H1 (cell line): Measurements from ENCODE around the gene BRSK2. TPM values are rescaled to one million over a fixed set of nuclear protein-coding genes. Genes with fewer than 3 reads are reported as not detected.

ENCODE experiments used
- CTCF ChIA-PET: fragments of 300-600 bp; sonication (Branson Sonifier 250); formaldehyde crosslinking; loops from one replicate; lab custom pipeline; 2021; ENCODE audit not compliant: partially characterized antibody; lab: Charles Lee
- POLR2A ChIA-PET: fragments of 300-600 bp; sonication (Branson Sonifier 250); formaldehyde crosslinking; loops from one replicate; lab custom pipeline; 2021; ENCODE audit warnings: inconsistent platforms; ENCODE audit not compliant: partially characterized antibody; lab: Charles Lee
- DNase-seq, 2 experiments: peaks; one replicate each; pipeline versions ENCODE4 v3.0.0 to v3.0.0-alpha.2; 2010 to 2022; ENCODE audit warnings: low spot score in 2 of 2, low read depth in 1 of 2, mixed read lengths in 1 of 2
- FAIRE-seq: peaks from 2 replicates; lab custom pipeline; 2011; peaks lifted over from hg19 to GRCh38; lab: Jason Lieb, UNC
- H2AFZ ChIP-seq: 2 replicates; pipeline ENCODE4 v1.8.1; 2012; ENCODE audit warnings: low read length, inconsistent platforms
- H2AK5ac ChIP-seq: 2 replicates; pipeline ENCODE4 v1.6.1; 2013; ENCODE audit warnings: low read depth, low read length
- H2BK120ac ChIP-seq: replicated peaks from 2 replicates; pipeline ENCODE3; 2013; ENCODE audit warnings: low read depth, low read length, inconsistent platforms
- H2BK12ac ChIP-seq: 2 replicates; pipeline ENCODE4 v1.6.1; 2013; ENCODE audit warnings: low read depth, low read length
- H2BK15ac ChIP-seq: 2 replicates; pipeline ENCODE4 v1.6.1; 2013; ENCODE audit warnings: low read length
- H2BK20ac ChIP-seq: 2 replicates; pipeline ENCODE4 v1.6.1; 2013; ENCODE audit warnings: low read length
- H2BK5ac ChIP-seq: 2 replicates; pipeline ENCODE4 v1.6.1; 2013; ENCODE audit warnings: low read depth, low read length
- H3K14ac ChIP-seq: 2 replicates; pipeline ENCODE4 v1.6.1; 2013; ENCODE audit warnings: inconsistent platforms; ENCODE audit not compliant: insufficient read length
- H3K18ac ChIP-seq: 2 replicates; pipeline ENCODE4 v1.6.1; 2013; ENCODE audit warnings: low read length; ENCODE audit errors: extremely low read depth
- H3K23ac ChIP-seq: 2 replicates; pipeline ENCODE4 v1.6.1; 2013; ENCODE audit warnings: inconsistent platforms; ENCODE audit not compliant: insufficient read length
- H3K23me2 ChIP-seq: 2 replicates; pipeline ENCODE4 v1.6.1; 2013; ENCODE audit warnings: low read depth, low read length
- H3K27ac ChIP-seq: 2 replicates; pipeline ENCODE4 v1.6.1; 2011; ENCODE audit warnings: low read depth, low read length, inconsistent platforms
- H3K27me3 ChIP-seq, 4 experiments: replicated peaks in 1 of 4; 1 replicate in 1 of 4; 2 replicates in 3 of 4; pipeline versions ENCODE4 v1.6.1 to v1.8.1; 2011 to 2013; ENCODE audit warnings: low read length in 3 of 4, mild to moderate bottlenecking in 3 of 4, inconsistent platforms in 2 of 4, mixed read lengths in 2 of 4, moderate library complexity in 1 of 4; ENCODE audit not compliant: control insufficient read depth in 3 of 4, insufficient read depth in 3 of 4; ENCODE audit errors: extremely low read depth in 1 of 4
- H3K36me3 ChIP-seq, 4 experiments: 2 replicates each; pipeline versions ENCODE4 v1.6.1 to v1.8.1; 2011 to 2013; ENCODE audit warnings: mild to moderate bottlenecking in 4 of 4, low read length in 3 of 4, moderate library complexity in 2 of 4, control low read depth in 1 of 4, inconsistent platforms in 1 of 4; ENCODE audit not compliant: insufficient read depth in 4 of 4, control insufficient read depth in 2 of 4
- H3K4ac ChIP-seq: replicated peaks from 2 replicates; pipeline ENCODE3; 2013; ENCODE audit warnings: low read length, low read depth, mixed read lengths, inconsistent platforms; ENCODE audit not compliant: insufficient read length
- H3K4me1 ChIP-seq, 4 experiments: replicated peaks in 1 of 4; 1 replicate in 1 of 4; 2 replicates in 3 of 4; pipeline versions ENCODE4 v1.6.1 to v1.8.1; 2011 to 2013; ENCODE audit warnings: low read length in 3 of 4, inconsistent platforms in 2 of 4, mixed read lengths in 1 of 4; ENCODE audit not compliant: insufficient read depth in 4 of 4, control insufficient read depth in 3 of 4
- H3K4me2 ChIP-seq, 2 experiments: 2 replicates each; pipeline versions ENCODE4 v1.6.1 to v1.8.1; 2011 to 2013; ENCODE audit warnings: low read depth in 2 of 2, low read length in 2 of 2, control low read depth in 1 of 2, inconsistent platforms in 1 of 2, mild to moderate bottlenecking in 1 of 2; ENCODE audit not compliant: insufficient read depth in 1 of 2
- H3K4me3 ChIP-seq, 4 experiments: fragments of 200-600, 300-600 bp in 1 of 4; sonication (generic), shearing (Covaris generic), sonication (Bioruptor Twin) in 1 of 4; 2 replicates each; pipeline versions ENCODE4 v1.5.1 to v1.8.1; 2011 to 2016; ENCODE audit warnings: low read length in 4 of 4, low read depth in 3 of 4, control low read depth in 2 of 4, inconsistent platforms in 2 of 4, mild to moderate bottlenecking in 2 of 4, mixed read lengths in 1 of 4, moderate library complexity in 1 of 4; ENCODE audit not compliant: insufficient read depth in 2 of 4; ENCODE audit errors: extremely low read depth in 1 of 4
- H3K56ac ChIP-seq: replicated peaks from 2 replicates; pipeline ENCODE3; 2013; ENCODE audit warnings: low read depth, mild to moderate bottlenecking, mixed read lengths, low read length, inconsistent platforms; ENCODE audit not compliant: insufficient read length
- H3K79me1 ChIP-seq: 2 replicates; pipeline ENCODE4 v1.6.1; 2013; ENCODE audit warnings: low read depth, low read length, control low read depth
- H3K79me2 ChIP-seq, 2 experiments: 2 replicates each; pipeline versions ENCODE4 v1.6.1 to v1.8.1; 2012 to 2013; ENCODE audit warnings: low read length in 2 of 2, mild to moderate bottlenecking in 2 of 2, inconsistent platforms in 1 of 2; ENCODE audit not compliant: insufficient read depth in 2 of 2, control insufficient read depth in 1 of 2
- H3K9ac ChIP-seq, 4 experiments: replicated peaks in 1 of 4; 1 replicate in 1 of 4; 2 replicates in 3 of 4; pipeline versions ENCODE4 v1.6.1 to v1.8.1; 2011 to 2013; ENCODE audit warnings: low read depth in 3 of 4, low read length in 3 of 4, control low read depth in 2 of 4, mild to moderate bottlenecking in 2 of 4, moderate library complexity in 2 of 4, inconsistent platforms in 1 of 4; ENCODE audit errors: extremely low read depth in 1 of 4
- H3K9me3 ChIP-seq, 2 experiments: 2 replicates each; pipeline versions ENCODE4 v1.6.1 to v1.8.1; 2012 to 2013; ENCODE audit warnings: mild to moderate bottlenecking in 2 of 2, moderate library complexity in 2 of 2, control low read depth in 1 of 2, inconsistent platforms in 1 of 2, low read depth in 1 of 2, low read length in 1 of 2, mixed read lengths in 1 of 2; ENCODE audit not compliant: insufficient read depth in 2 of 2
- H4K20me1 ChIP-seq, 2 experiments: replicated peaks in 1 of 2; 2 replicates each; pipeline versions ENCODE3 to v1.8.1; 2011 to 2013; ENCODE audit warnings: inconsistent platforms in 2 of 2, low read length in 2 of 2, mild to moderate bottlenecking in 1 of 2; ENCODE audit not compliant: insufficient read depth in 2 of 2, control insufficient read depth in 1 of 2
- H4K5ac ChIP-seq: 2 replicates; pipeline ENCODE4 v1.6.1; 2013; ENCODE audit warnings: low read length, low read depth, mixed read lengths, inconsistent platforms; ENCODE audit not compliant: insufficient read length
- H4K8ac ChIP-seq: 2 replicates; pipeline ENCODE4 v1.8.0; 2013; ENCODE audit warnings: mild to moderate bottlenecking, moderate library complexity, low read length, inconsistent platforms; ENCODE audit not compliant: insufficient read depth; ENCODE audit errors: extremely low read depth
- H4K91ac ChIP-seq: replicated peaks from 2 replicates; pipeline ENCODE3; 2013; ENCODE audit warnings: low read length, mixed read lengths, inconsistent platforms; ENCODE audit not compliant: insufficient read length
- CREB1 ChIP-seq: IDR thresholded peaks from 2 replicates; pipeline ENCODE4 v1.6.1; 2012; ENCODE audit warnings: inconsistent platforms
- CTBP2 ChIP-seq: IDR thresholded peaks from 2 replicates; pipeline ENCODE4 v1.7.0; 2011; ENCODE audit warnings: borderline replicate concordance, mild to moderate bottlenecking, moderate library complexity, mixed read lengths, low read length; ENCODE audit not compliant: insufficient read depth, insufficient read length
- EZH2 ChIP-seq: fragments of 200-600 bp; sonication (generic); IDR thresholded peaks from 2 replicates; pipeline ENCODE4 v1.7.1; 2012; ENCODE audit warnings: low read depth, mild to moderate bottlenecking, moderate library complexity, low read length, inconsistent platforms; ENCODE audit not compliant: severe bottlenecking
- HDAC2 ChIP-seq, 2 experiments: fragments of 300-600 bp in 1 of 2; sonication (generic) in 1 of 2; IDR thresholded peaks; 2 replicates each; pipeline ENCODE4 v1.6.1; 2011 to 2012; ENCODE audit warnings: low read depth in 2 of 2, low read length in 2 of 2, mild to moderate bottlenecking in 2 of 2, moderate library complexity in 2 of 2, borderline replicate concordance in 1 of 2, inconsistent platforms in 1 of 2
- KDM4A ChIP-seq: IDR thresholded peaks from one replicate; pipeline ENCODE4 v1.7.1; 2012; ENCODE audit warnings: low read depth, mild to moderate bottlenecking, moderate library complexity, low read length, inconsistent platforms; ENCODE audit not compliant: severe bottlenecking
- MAFK ChIP-seq: IDR thresholded peaks from 2 replicates; pipeline ENCODE4 v1.6.1; 2012; ENCODE audit warnings: low read depth, mild to moderate bottlenecking, improper control_type of control experiment, low read length
- NRF1 ChIP-seq: IDR thresholded peaks from 2 replicates; pipeline ENCODE4 v1.6.1; 2011; ENCODE audit warnings: mild to moderate bottlenecking, low read depth, low read length, improper control_type of control experiment
- SIN3A ChIP-seq, 2 experiments: IDR thresholded peaks in 1 of 2; conservative IDR thresholded peaks in 1 of 2; 2 replicates each; pipeline ENCODE4 v1.6.1; 2011 to 2012; ENCODE audit warnings: low read length in 2 of 2, improper control_type of control experiment in 1 of 2, low read depth in 1 of 2, mild to moderate bottlenecking in 1 of 2
- ZNF274 ChIP-seq: IDR thresholded peaks from 2 replicates; pipeline ENCODE4 v1.7.0; 2012; ENCODE audit warnings: low read length, borderline replicate concordance; ENCODE audit errors: extremely low read depth
- WGBS, 2 experiments: shearing (Covaris generic) in 1 of 2; methylation state at CpG; one replicate each; pipeline versions ENCODE4 v1.1.6 to v1.1.7; 2013 to 2015; ENCODE audit warnings: low lambda C conversion rate in 2 of 2, mixed read lengths in 2 of 2, inconsistent platforms in 1 of 2, low coverage in 1 of 2, missing lambda C conversion rate in 1 of 2; ENCODE audit not compliant: insufficient replicate concordance in 2 of 2, insufficient coverage in 1 of 2, insufficient read length in 1 of 2; ENCODE audit errors: extremely low coverage in 1 of 2, missing lambda C conversion rate in 1 of 2; 5-methylcytosine and 5-hydroxymethylcytosine counted together
- polyA plus RNA-seq, 7 experiments: library from polyadenylated mRNA; depleted of rRNA in 3 of 7; stranded (reverse) in 5 of 7; unstranded in 2 of 7; fragments of >200 nt in 5 of 7; fragments of 200-250 nt in 2 of 7; gene quantifications; 1 replicate in 5 of 7; 2 replicates in 1 of 7; 4 replicates in 1 of 7; pipeline versions ENCODE4 v1.2.1 to v1.2.3, GENCODE V29; 2011 to 2013; ENCODE audit warnings: missing spikeins in 2 of 7, mixed read lengths in 2 of 7
- total RNA-seq: library from RNA; stranded (reverse); fragmentation: NEBNext Ultra II Directional; extraction: Animal tissue kit (Norgen Biotek cat#: 25700); gene quantifications from 2 replicates; pipeline ENCODE4 v1.2.1, GENCODE V29; 2021
- TF ChIP-seq, protein P1 (sequence below), 3 experiments: IDR thresholded peaks; 1 replicate in 2 of 3; 2 replicates in 1 of 3; pipeline versions ENCODE4 v1.5.1 to v1.6.1; 2011; ENCODE audit warnings: low read length in 3 of 3, mild to moderate bottlenecking in 3 of 3, inconsistent platforms in 2 of 3, low read depth in 1 of 3, moderate library complexity in 1 of 3; ENCODE audit not compliant: insufficient read depth in 1 of 3; ENCODE audit errors: control extremely low read depth in 1 of 3

Gene BRSK2
- total and polyA plus RNA-seq, 2 of the 8 experiments (the other 6 are each of a cell fraction or from before 2014, with no cell fraction given) = 17.3 to 27.1 TPM

GRCh38 chr11:1509626-1510255, 120.0 kb downstream of the BRSK2 start:
- no peak overlapping the region for H4K5ac ChIP-seq
- H2BK20ac ChIP-seq = no peak overlapping the region
- no peak overlapping the region for H3K14ac ChIP-seq
- POLR2A ChIA-PET = no interaction called here
- H3K79me1 ChIP-seq = peaks cover 21% of the 10 kb centered on the region
- H2BK5ac ChIP-seq = no peak overlapping the region
- WGBS, 2 experiments = 93% methylated on average over 7 of the region's 20 CpGs; no CpG with 5 or more reads in 1 of the 2 experiments
- no peak overlapping the region for H3K4ac ChIP-seq
- no peak overlapping the region for H3K23ac ChIP-seq
- no peak overlapping the region for H2AK5ac ChIP-seq
- peaks cover 2 to 16% of the 10 kb centered on the region in 2 experiments for H4K20me1 ChIP-seq
- FAIRE-seq (no peak), DNase-seq (no peak)
- peaks cover 0 to 21% (median 14%) of the 10 kb centered on the region in 4 experiments; a peak in 6 of 7 replicates for H3K4me1 ChIP-seq
- H4K8ac ChIP-seq = no peak overlapping the region
- H2BK15ac ChIP-seq = no peak overlapping the region
- H2BK120ac ChIP-seq = no peak overlapping the region
- H3K4me2 ChIP-seq = no peak overlapping the region
- no peak overlapping the region for H3K9ac ChIP-seq
- no peak overlapping the region for H2BK12ac ChIP-seq
- H3K27ac ChIP-seq = no peak overlapping the region
- CTCF ChIA-PET = no interaction called here
- no peak overlapping the region for H2AFZ ChIP-seq
- H3K4me3 ChIP-seq = no peak overlapping the region
- H3K56ac ChIP-seq = no peak overlapping the region
- no peaks in the 10 kb centered on the region for H3K36me3 ChIP-seq
- peaks cover 0 to 23% of the 10 kb centered on the region in 2 experiments; a peak in 1 of 4 replicates for H3K79me2 ChIP-seq
- H3K27me3 ChIP-seq = no peaks in the 10 kb centered on the region
- H3K18ac ChIP-seq = no peak overlapping the region
- H3K23me2 ChIP-seq = no peaks in the 10 kb centered on the region
- H3K9me3 ChIP-seq = no peaks in the 10 kb centered on the region
- H4K91ac ChIP-seq = no peak overlapping the region
- no peak for TF ChIP-seq MAFK
- no peak for TF ChIP-seq CTBP2
- no peak for TF ChIP-seq EZH2
- TF ChIP-seq, protein P1, sequence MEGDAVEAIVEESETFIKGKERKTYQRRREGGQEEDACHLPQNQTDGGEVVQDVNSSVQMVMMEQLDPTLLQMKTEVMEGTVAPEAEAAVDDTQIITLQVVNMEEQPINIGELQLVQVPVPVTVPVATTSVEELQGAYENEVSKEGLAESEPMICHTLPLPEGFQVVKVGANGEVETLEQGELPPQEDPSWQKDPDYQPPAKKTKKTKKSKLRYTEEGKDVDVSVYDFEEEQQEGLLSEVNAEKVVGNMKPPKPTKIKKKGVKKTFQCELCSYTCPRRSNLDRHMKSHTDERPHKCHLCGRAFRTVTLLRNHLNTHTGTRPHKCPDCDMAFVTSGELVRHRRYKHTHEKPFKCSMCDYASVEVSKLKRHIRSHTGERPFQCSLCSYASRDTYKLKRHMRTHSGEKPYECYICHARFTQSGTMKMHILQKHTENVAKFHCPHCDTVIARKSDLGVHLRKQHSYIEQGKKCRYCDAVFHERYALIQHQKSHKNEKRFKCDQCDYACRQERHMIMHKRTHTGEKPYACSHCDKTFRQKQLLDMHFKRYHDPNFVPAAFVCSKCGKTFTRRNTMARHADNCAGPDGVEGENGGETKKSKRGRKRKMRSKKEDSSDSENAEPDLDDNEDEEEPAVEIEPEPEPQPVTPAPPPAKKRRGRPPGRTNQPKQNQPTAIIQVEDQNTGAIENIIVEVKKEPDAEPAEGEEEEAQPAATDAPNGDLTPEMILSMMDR (IDR thresholded peaks at IDR 0.05; ENCODE audit: control extremely low read depth in 1 of 3, insufficient read depth in 1 of 3, low read depth in 1 of 3, low read length in 3 of 3) = no peak
- TF ChIP-seq KDM4A = no peak
- no peak for TF ChIP-seq CREB1
- no peak for TF ChIP-seq HDAC2 (IDR thresholded peaks at IDR 0.05; ENCODE audit: borderline replicate concordance in 1 of 2, low read depth in 2 of 2, low read length in 2 of 2)
- no peak for TF ChIP-seq SIN3A (conservative IDR thresholded peaks at IDR 0.05 in 1 of 2, IDR thresholded peaks at IDR 0.05 in 1 of 2; ENCODE audit: low read depth in 1 of 2, low read length in 2 of 2)
- TF ChIP-seq NRF1 = no peak
- no peak for TF ChIP-seq ZNF274
